DND-41 (cell line): ENCODE results near the gene CPNE9.

Source experiments
- ATAC-seq: fragments of 200-7000 bp; cut with Tn5 transposase; 3 replicates; pipeline ENCODE4 v1.9.1; 2021; ENCODE audit warnings: low read depth; ENCODE audit not compliant: insufficient read depth
- DNase-seq: peaks from one replicate; pipeline ENCODE4 v3.0.0-alpha.2; 2020
- H2AFZ ChIP-seq: 2 replicates; pipeline ENCODE4 v1.6.0; 2012; ENCODE audit warnings: low read depth, low read length
- H3K27ac ChIP-seq: 2 replicates; pipeline ENCODE4 v1.5.1; 2012; ENCODE audit warnings: low read length, inconsistent platforms
- H3K27me3 ChIP-seq: fragments of 200-600 bp; sonication (generic); 2 replicates; pipeline ENCODE4 v1.6.0; 2012; ENCODE audit warnings: low read length, mild to moderate bottlenecking, inconsistent platforms; ENCODE audit not compliant: insufficient read depth, poor library complexity
- H3K36me3 ChIP-seq: 2 replicates; pipeline ENCODE4 v1.5.1; 2012; ENCODE audit warnings: low read length, inconsistent platforms; ENCODE audit not compliant: insufficient read depth
- H3K4me1 ChIP-seq: 2 replicates; pipeline ENCODE4 v1.5.1; 2012; ENCODE audit warnings: mild to moderate bottlenecking, low read length; ENCODE audit not compliant: insufficient read depth
- H3K4me2 ChIP-seq: 2 replicates; pipeline ENCODE4 v1.6.0; 2012; ENCODE audit warnings: mild to moderate bottlenecking, moderate library complexity, low read length, inconsistent platforms; ENCODE audit not compliant: insufficient read depth
- H3K4me3 ChIP-seq, 2 experiments: fragments of 200-600 bp in 1 of 2; shearing (Covaris generic) in 1 of 2; 2 replicates each; pipeline ENCODE4 v1.5.1; 2012 to 2016; ENCODE audit warnings: inconsistent platforms in 2 of 2, low read length in 2 of 2, mild to moderate bottlenecking in 2 of 2, low read depth in 1 of 2, moderate library complexity in 1 of 2
- H3K79me2 ChIP-seq: 2 replicates; pipeline ENCODE4 v1.6.0; 2012; ENCODE audit warnings: low read length, inconsistent platforms; ENCODE audit not compliant: insufficient read depth
- H3K9ac ChIP-seq: 2 replicates; pipeline ENCODE4 v1.6.0; 2012; ENCODE audit warnings: low read depth, mild to moderate bottlenecking, inconsistent platforms, low read length, moderate library complexity
- H3K9me3 ChIP-seq: 2 replicates; pipeline ENCODE4 v1.5.1; 2012; ENCODE audit warnings: low read length, moderate library complexity, mild to moderate bottlenecking, inconsistent platforms; ENCODE audit not compliant: insufficient read depth, severe bottlenecking
- H4K20me1 ChIP-seq: 2 replicates; pipeline ENCODE4 v1.6.0; 2012; ENCODE audit warnings: low read length; ENCODE audit not compliant: insufficient read depth
- CTCF ChIP-seq: IDR thresholded peaks from 2 replicates; pipeline ENCODE4 v1.5.1; 2012; ENCODE audit warnings: borderline replicate concordance, low read length, moderate library complexity, mild to moderate bottlenecking; ENCODE audit not compliant: poor library complexity, severe bottlenecking; ENCODE audit errors: extremely low read depth
- EZH2 ChIP-seq: IDR thresholded peaks from 3 replicates; pipeline ENCODE4 v1.6.1; 2012; ENCODE audit warnings: borderline replicate concordance, low read depth, mild to moderate bottlenecking, moderate library complexity, low read length, inconsistent platforms; ENCODE audit not compliant: severe bottlenecking

The CPNE9 gene

GRCh38 chr3:9679476-9680080 lies 24.1 kb upstream of the CPNE9 start:
- ATAC-seq (no peak), DNase-seq (no peak)
- no peak for TF ChIP-seq EZH2
- no peak for TF ChIP-seq CTCF
- H3K4me1 ChIP-seq = no peaks in the 10 kb centered on the region
- no peaks in the 10 kb centered on the region for H3K79me2 ChIP-seq
- no peaks in the 10 kb centered on the region for H4K20me1 ChIP-seq
- H3K4me2 ChIP-seq = no peak overlapping the region
- no peaks in the 10 kb centered on the region for H3K9me3 ChIP-seq
- H2AFZ ChIP-seq = no peak overlapping the region
- no peak overlapping the region for H3K9ac ChIP-seq
- peaks cover 92% of the 10 kb centered on the region for H3K36me3 ChIP-seq
- no peak overlapping the region for H3K4me3 ChIP-seq
- H3K27me3 ChIP-seq = no peaks in the 10 kb centered on the region
- H3K27ac ChIP-seq = no peak overlapping the region

GRCh38 chr3:9681011-9681722 lies 22.5 kb upstream of the CPNE9 start:
- Histone ChIP-seq H3K9me3 (no peaks in the 10 kb centered on the region), H3K4me2 (no peak overlapping the region), H3K4me1 (no peaks in the 10 kb centered on the region), H3K4me3 (no peak overlapping the region), H3K9ac (no peak overlapping the region), H4K20me1 (no peaks in the 10 kb centered on the region), H3K27me3 (no peaks in the 10 kb centered on the region), H3K36me3 (peaks cover 98% of the 10 kb centered on the region), H2AFZ (no peak overlapping the region), H3K79me2 (no peaks in the 10 kb centered on the region), H3K27ac (no peak overlapping the region)
- no peak for ATAC-seq
- no peak for DNase-seq
- TF ChIP-seq EZH2 = no peak
- no peak for TF ChIP-seq CTCF

GRCh38 chr3:9681723-9682081 lies 21.9 kb upstream of the CPNE9 start:
- Histone ChIP-seq H3K27ac (no peak overlapping the region), H2AFZ (no peak overlapping the region), H3K9ac (no peak overlapping the region), H3K79me2 (no peaks in the 10 kb centered on the region), H3K4me3 (no peak overlapping the region), H3K4me1 (no peaks in the 10 kb centered on the region), H3K27me3 (no peaks in the 10 kb centered on the region), H4K20me1 (no peaks in the 10 kb centered on the region), H3K4me2 (no peak overlapping the region), H3K9me3 (no peaks in the 10 kb centered on the region), H3K36me3 (peaks cover 98% of the 10 kb centered on the region)
- DNase-seq = no peak
- no peak for ATAC-seq
- TF ChIP-seq EZH2 (no peak), CTCF (no peak)
